Measurements from ENCODE around the gene MIPEP.

DNA sequence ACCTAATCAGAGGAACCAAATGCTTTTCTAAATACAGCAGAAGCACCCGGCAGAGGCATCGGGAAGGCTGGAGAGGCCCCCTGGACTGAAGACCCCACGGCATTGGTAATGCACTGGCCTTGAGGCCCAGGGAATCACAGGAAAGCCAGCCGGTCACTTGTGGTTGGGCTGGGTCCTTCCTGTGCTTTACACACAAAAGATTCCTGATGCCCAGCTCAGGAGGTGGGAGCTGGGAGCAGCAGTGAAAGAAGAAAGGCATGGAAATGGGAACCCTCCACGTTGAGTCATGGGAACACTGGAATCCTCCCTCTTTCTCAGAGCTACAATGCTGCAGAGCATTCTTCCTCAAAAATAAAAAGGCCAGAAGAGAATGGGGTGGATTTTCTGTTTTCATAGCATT, 192.6 kb downstream of the MIPEP start:
- TF ChIP-seq, protein P1, sequence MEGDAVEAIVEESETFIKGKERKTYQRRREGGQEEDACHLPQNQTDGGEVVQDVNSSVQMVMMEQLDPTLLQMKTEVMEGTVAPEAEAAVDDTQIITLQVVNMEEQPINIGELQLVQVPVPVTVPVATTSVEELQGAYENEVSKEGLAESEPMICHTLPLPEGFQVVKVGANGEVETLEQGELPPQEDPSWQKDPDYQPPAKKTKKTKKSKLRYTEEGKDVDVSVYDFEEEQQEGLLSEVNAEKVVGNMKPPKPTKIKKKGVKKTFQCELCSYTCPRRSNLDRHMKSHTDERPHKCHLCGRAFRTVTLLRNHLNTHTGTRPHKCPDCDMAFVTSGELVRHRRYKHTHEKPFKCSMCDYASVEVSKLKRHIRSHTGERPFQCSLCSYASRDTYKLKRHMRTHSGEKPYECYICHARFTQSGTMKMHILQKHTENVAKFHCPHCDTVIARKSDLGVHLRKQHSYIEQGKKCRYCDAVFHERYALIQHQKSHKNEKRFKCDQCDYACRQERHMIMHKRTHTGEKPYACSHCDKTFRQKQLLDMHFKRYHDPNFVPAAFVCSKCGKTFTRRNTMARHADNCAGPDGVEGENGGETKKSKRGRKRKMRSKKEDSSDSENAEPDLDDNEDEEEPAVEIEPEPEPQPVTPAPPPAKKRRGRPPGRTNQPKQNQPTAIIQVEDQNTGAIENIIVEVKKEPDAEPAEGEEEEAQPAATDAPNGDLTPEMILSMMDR (IDR thresholded peaks at IDR 0.05; ENCODE audit: low read depth, low read length), result no peak
- TF ChIP-seq POLR2A (IDR thresholded peaks at IDR 0.05; ENCODE audit: extremely low read depth, insufficient read length), result no peak
- TF ChIP-seq, protein P2, sequence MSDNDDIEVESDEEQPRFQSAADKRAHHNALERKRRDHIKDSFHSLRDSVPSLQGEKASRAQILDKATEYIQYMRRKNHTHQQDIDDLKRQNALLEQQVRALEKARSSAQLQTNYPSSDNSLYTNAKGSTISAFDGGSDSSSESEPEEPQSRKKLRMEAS (IDR thresholded peaks at IDR 0.05; ENCODE audit: low read depth, low read length), result no peak
